Limb (tissue), 2 donors: ENCODE data around the gene RAE1.
"Not testable (repeated sequence)": the region's sequence is repeated elsewhere in the genome, so short reads cannot be mapped to it uniquely, and the experiment has no call there.

Source experiments
- DNase-seq, 2 donors: peaks; one replicate each; pipeline ENCODE4 v3.0.0-alpha.2; 2016; ENCODE audit errors: extremely low spot score in 2 of 2

The RAE1 gene

DNA sequence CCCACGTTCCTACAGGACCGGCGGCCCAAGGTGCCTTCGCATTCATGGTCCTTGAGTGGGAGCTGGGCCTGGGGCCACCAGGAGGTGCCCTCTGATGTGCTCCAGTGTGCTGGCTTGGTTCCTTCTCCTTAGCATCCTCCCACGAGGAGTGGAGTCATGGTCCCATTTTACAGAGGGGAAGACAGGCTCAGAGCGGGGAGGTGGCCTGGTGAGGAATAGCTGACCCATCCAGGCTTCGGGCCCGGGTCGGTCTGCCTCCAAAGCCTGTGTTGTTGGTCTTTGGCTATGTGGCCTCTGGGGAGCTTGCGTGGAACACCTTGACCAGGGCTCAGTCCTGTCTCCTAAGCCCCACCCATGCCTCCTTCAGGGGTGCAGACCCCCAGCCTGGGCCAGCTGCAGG is 62.9 kb downstream of the RAE1 start:
- DNase-seq: no peak

- DNase-seq: no peak
Observed at GRCh38 chr20:57414867-57415592, 64.0 kb downstream of the RAE1 start.

- no peak for DNase-seq
Observed at GRCh38 chr20:57415771-57416170, 64.7 kb downstream of the RAE1 start.

GRCh38 chr20:57416296-57417022 is 65.4 kb downstream of the RAE1 start:
- no peak for DNase-seq

DNA sequence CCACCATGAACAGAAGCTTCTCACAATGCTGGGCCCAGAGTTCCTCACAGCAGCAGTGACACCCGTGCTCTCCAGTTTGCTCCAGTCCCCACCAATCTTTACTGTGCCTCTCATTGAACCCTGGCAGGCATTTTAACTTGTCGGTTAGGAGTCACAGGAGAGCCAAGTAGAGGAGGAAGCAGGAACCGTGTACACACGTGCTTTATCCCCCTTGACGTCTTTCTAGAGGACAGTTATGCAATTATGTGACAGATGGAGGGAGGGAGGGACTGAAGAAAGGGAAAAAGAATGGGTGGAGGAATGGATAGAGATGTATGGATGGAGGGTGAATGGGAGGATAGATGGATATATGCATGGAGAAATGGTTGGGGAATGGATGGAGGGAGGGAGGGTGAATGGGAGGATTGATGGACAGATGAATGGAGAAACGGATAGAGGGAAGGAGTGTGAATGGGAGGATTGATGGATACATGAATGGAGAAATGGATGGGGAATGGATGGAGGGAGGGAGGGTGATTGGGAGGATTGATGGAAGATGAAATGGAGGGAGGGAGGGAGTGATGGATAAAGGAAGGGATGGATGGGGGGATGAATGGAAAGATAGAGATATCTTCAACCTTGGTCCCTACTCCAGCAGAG is 66.1 kb downstream of the RAE1 start:
- no peak for DNase-seq

GRCh38 chr20:57417830-57418780 is 67.0 kb downstream of the RAE1 start:
- DNase-seq: no peak

DNA sequence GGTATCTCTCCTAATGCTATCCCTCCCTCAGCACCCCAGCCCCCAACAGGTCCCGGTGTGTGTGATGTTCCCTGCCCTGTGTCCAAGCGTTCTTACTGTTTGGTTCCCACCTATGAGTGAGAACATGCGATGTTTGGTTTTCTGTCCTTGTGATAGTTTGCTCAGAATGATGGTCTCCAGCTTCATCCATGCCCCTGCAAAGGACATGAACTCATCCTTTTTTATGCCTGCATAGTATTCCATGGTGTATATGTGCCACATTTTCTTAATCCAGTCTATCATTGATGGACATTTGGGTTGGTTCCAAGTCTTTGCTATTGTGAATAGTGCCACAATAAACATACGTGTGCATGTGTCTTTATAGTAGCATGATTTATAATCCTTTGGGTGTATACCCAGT is 68.4 kb downstream of the RAE1 start:
- DNase-seq: not testable (repeated sequence)

GRCh38 chr20:57420571-57421252 is 69.7 kb downstream of the RAE1 start:
- no peak for DNase-seq

DNA sequence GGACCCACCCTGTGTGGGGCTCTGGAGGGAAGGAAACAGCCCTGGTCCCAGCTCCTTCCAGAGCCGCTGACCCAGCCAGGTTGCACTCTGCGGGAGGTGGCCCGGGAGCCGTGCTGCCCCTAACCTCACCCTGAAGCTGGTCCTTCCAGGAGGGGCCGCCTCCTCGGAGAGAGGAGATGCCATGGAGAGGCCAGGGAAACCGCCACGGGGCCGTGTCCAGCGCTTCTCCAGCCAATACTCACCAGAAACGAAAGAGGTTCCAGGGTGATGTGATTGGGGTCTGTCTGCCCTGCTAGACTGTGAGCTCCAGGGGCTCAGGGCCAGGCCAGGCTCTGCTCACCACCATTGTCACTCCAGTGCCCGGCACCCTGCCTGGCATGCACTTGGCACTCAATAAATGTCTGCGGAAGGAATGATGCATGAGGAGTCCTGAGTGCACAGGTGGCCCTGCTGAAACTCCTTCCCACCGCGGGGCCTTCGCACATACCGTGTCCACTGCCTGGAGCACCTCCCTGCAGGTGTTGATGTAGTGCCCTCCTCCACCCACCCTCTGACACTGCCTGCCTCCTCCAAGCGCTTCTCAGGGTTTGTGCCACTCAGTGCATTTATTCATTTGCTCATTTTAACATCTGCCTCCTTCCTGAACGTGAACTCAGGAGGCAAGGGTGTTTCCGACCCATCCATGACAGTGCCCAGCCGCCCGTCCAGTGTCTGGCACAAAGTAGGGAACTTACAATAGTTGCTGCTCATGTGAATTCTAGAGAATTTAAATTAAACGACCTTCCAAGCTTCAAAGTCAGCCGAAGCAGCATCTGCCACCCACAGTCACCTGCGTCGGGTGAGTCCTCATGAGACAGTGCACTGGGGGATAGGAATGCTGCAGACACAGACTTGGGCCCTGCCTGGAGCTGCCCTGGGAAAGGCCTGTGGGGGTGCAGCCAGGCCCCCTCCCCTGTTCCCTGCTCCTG is 70.5 kb downstream of the RAE1 start:
- DNase-seq: no peak

DNA sequence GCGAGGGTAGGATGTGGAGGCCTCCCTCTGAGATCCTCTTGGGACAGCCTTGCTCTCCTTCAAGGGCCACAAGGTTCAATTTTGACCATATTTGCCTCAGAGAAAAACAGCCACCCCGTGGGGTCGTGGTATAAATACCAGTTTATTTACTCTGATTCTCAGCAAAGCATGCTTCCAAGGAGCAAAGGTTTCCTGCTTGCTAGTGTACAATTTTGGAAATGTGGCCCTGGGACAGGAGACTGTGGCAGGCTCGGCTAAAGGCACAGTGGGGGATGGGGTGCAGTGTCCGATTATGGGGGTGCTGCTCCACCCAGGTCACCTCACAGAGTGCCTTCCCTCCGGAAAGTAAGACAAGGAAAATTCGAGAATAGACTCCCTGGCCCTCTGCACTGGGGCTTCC is 71.2 kb downstream of the RAE1 start:
- DNase-seq: no peak

DNA sequence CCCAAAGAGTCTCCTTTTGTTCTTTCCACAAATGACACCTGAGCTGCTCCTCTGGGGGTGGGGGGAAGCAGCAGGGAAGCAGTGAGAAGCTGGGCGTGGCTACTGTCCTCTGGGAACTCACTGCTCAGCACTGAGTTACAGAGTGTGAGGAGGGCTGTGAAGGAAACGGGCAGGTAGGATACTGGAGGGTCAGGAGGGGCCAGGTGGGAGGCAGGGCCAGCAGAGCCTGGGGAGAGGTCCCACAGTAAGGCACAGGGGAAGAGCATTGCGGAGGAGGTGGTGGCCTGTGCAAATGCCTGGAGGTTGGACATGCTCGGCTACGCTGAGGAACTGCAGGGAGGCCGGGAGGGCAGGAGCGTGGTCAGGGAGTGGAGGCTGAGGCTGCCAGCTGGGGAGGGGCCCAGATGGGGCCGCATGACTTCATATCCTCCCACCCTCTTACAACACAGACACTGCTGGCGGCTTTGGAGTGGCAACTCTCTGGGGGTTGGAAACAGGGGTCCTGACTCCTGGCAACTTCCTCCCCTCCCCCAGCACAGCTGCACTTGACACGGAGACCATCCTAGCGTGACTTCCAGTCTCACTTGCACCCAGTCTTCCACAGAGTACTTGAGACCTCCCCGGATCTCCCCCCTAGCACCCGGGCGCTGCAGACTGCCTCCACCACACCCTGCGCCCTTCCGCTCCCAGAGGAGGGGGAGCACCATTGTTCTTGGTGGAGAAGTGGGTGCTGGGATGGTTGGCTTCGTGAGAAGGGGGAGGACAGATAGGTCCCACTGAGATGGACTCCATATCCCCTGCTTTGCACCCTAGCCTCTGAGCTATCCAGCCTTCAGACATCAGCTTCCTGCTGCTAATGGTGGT is 74.3 kb downstream of the RAE1 start:
- DNase-seq: no peak

DNA sequence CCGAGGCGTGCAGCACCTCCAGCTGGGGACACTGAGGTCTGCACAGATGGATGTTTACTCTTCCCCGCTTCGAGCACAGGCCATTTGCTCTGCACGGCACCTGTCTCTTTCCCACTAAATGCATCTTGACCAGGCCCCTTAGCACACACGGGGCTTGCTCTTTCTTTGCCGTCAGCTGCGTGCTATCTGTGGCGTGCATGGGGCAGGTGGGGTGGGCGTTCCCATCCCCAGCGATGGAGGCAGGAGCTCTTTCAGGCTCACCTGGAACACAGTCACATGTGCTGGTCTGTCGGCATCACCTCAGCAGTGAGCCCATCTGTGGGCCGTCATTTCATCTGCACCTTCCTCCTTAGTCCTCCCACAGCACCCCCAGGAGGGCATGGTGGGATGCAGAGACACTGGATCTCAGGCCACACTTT is 75.2 kb downstream of the RAE1 start:
- DNase-seq: no peak

- no peak for DNase-seq
Observed at GRCh38 chr20:57426831-57427230, 75.8 kb downstream of the RAE1 start.

GRCh38 chr20:57428324-57429158 is 77.5 kb downstream of the RAE1 start:
- DNase-seq: no peak
